Central memory CD4-positive, alpha-beta T cell (primary cell): Measurements from ENCODE around the gene MYCL.

Source experiments
- DNase-seq: peaks from one replicate; pipeline ENCODE4 v3.0.0; 2022

MYCL gene

DNA sequence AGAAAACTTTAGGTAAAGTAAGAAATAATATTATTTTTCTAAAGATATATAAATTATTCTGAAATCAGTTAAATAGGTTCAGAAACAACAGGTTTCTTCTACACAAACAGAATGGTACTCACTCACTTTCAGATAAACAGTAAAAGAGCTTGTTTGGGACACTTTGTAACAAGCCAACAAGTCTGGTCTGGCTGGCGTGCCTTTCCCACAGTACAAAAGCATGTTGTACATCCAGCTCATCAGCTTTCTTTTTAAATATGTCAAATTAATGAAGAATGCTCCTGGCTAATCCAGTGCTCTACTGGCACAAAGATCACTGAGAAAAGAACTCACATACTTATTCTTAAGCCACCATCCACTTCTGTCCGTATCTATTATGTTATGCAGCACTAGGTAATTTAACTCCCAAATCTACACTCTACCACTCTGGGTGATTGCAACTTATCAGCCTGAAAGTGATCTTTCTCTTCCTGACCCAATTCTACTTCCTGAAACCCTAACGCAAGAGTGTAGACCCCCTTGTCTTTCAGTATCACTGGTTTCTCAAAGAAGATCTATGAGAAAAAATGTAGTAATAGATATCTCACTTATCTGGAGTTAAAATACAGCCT, 51.0 kb downstream of the MYCL start:
- DNase-seq: no peak

DNA sequence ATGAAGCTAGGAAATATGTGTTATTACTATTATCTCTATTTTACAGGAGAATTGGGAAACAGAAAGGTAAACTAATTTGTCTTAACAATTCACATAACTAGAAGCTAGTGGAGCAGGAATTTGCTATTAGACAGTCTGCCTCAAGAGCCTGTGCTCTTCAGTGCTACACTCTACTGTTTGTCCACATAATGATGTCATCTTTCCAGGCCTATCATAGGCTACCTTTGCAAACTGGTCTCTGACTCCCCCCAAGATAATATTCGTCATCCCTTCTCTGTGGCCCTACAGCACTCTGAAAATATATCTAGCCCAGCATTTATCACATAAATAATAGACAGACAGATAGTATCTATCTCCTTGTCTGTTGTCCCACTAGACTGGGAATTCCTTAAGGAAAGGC, 52.5 kb downstream of the MYCL start:
- DNase-seq: no peak

GRCh38 chr1:39847940-39848339, 53.8 kb downstream of the MYCL start:
- DNase-seq: no peak

DNA sequence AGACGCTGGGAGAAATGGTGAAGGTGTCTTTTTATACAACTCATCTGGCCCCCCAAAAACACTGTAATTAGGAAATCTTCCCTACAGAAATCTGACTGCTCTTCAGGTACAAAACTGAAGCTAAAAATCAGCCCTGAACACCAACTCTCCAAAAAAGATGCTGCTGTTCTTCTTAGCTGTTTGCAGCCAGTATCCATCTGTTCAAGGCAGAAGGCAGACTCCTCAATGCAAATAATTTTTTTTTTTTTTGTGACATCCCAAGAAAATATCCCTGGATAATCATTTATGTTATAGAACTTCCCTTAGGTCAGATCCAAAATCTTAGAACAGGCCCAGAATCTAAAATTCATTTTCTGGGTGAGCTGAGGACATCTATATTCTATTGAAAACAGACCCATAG, 54.9 kb downstream of the MYCL start:
- DNase-seq: no peak

GRCh38 chr1:39845569-39846566, 55.8 kb downstream of the MYCL start:
- peak; percentile 89 for DNase-seq
